Stomach smooth muscle (tissue), 2 donors: ENCODE data around the gene PM20D2.

Experiments
- H3K27ac ChIP-seq: one replicate; pipeline ENCODE4 v1.7.0; 2013; ENCODE audit warnings: mild to moderate bottlenecking, low read length, inconsistent platforms
- H3K27me3 ChIP-seq, 2 donors: one replicate each; pipeline ENCODE4 v1.7.0; 2013; ENCODE audit warnings: low read length in 2 of 2; ENCODE audit not compliant: insufficient read depth in 2 of 2, control insufficient read depth in 1 of 2
- H3K36me3 ChIP-seq, 2 donors: one replicate each; pipeline ENCODE4 v1.7.0; 2013; ENCODE audit warnings: low read length in 2 of 2; ENCODE audit not compliant: control insufficient read depth in 2 of 2, insufficient read depth in 2 of 2
- H3K4me1 ChIP-seq: one replicate; pipeline ENCODE4 v1.7.0; 2013; ENCODE audit warnings: low read length; ENCODE audit not compliant: control insufficient read depth, insufficient read depth
- H3K4me3 ChIP-seq, 2 donors: one replicate each; pipeline ENCODE4 v1.7.0; 2013; ENCODE audit warnings: low read length in 2 of 2
- H3K9ac ChIP-seq, 2 donors: one replicate each; pipeline ENCODE4 v1.7.0; 2013; ENCODE audit warnings: low read length in 2 of 2, mild to moderate bottlenecking in 1 of 2
- H3K9me3 ChIP-seq, 2 donors: one replicate each; pipeline ENCODE4 v1.7.0; 2013; ENCODE audit warnings: low read length in 2 of 2; ENCODE audit not compliant: control insufficient read depth in 2 of 2
- donor health status: healthy.
- donor health status: Pancreatic carcinoma.

Gene PM20D2

GRCh38 chr6:89145956-89146717, at the start of gene PM20D2:
Gene PM20D2 (plus strand): TSS chr6:89146055. CDS start chr6:89146145, 90 bp downstream.
- peak within 1 kb of the TSS; percentile 85 to 87 for H3K9ac ChIP-seq
- no peaks in the 10 kb centered on the region for H3K36me3 ChIP-seq
- peak within 1 kb of the TSS; percentile 79 for H3K27ac ChIP-seq
- no peaks in the 10 kb centered on the region for H3K9me3 ChIP-seq
- peak within 1 kb of the TSS; percentile 85 to 96 for H3K4me3 ChIP-seq
- H3K4me1 ChIP-seq: peaks cover 6% of the 10 kb centered on the region
- H3K27me3 ChIP-seq: no peaks in the 10 kb centered on the region

- H3K36me3 ChIP-seq: no peaks in the 10 kb centered on the region
- H3K4me3 ChIP-seq: no peak overlapping the region
- H3K9me3 ChIP-seq: no peaks in the 10 kb centered on the region
- H3K27ac ChIP-seq: no peak overlapping the region
- no peaks in the 10 kb centered on the region for H3K4me1 ChIP-seq
- no peak overlapping the region for H3K9ac ChIP-seq
- H3K27me3 ChIP-seq: no peaks in the 10 kb centered on the region
These were observed 47.4 kb upstream of the PM20D2 start for GRCh38 chr6:89098461-89098860.

DNA sequence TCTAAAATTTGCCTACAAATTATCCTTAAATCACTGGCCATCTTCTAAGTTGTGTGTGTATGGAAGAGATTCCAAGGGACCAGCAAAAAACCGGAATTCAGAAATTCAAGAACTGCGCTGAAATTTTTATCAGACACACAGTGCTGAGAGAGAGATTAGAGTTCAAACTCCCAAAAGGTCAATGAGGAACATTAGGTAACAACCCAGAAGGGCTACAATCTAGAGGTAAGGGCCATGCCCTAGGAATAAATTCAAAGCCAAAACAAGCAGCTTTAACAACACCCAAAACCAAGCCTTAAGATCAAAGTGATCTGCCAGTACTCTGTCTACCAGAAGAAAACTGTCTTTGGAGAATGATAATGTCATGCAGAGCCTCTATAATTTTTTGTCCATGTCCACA, 45.7 kb upstream of the PM20D2 start:
- H3K4me3 ChIP-seq: no peak overlapping the region
- no peak overlapping the region for H3K9ac ChIP-seq
- H3K9me3 ChIP-seq: no peaks in the 10 kb centered on the region
- H3K27me3 ChIP-seq: no peaks in the 10 kb centered on the region
- H3K36me3 ChIP-seq: no peaks in the 10 kb centered on the region
- no peak overlapping the region for H3K27ac ChIP-seq
- H3K4me1 ChIP-seq: no peaks in the 10 kb centered on the region

GRCh38 chr6:89110284-89110683, 35.6 kb upstream of the PM20D2 start:
- H3K27ac ChIP-seq: no peak overlapping the region
- no peak overlapping the region for H3K4me3 ChIP-seq
- H3K4me1 ChIP-seq: no peaks in the 10 kb centered on the region
- H3K9ac ChIP-seq: no peak overlapping the region
- no peaks in the 10 kb centered on the region for H3K27me3 ChIP-seq
- no peaks in the 10 kb centered on the region for H3K36me3 ChIP-seq
- H3K9me3 ChIP-seq: no peaks in the 10 kb centered on the region

- H3K4me1 ChIP-seq: peaks cover 4% of the 10 kb centered on the region
- H3K9me3 ChIP-seq: no peaks in the 10 kb centered on the region
- H3K36me3 ChIP-seq: no peaks in the 10 kb centered on the region
These were observed 33.9 kb upstream of the PM20D2 start for GRCh38 chr6:89111933-89112332.

GRCh38 chr6:89116702-89117101, 29.2 kb upstream of the PM20D2 start:
- Histone ChIP-seq H3K9me3 (no peaks in the 10 kb centered on the region), H3K4me3 (peak overlapping the region; percentile 47 to 79), H3K9ac (peak overlapping the region in 1 of 2 donors; percentile 30), H3K27me3 (no peaks in the 10 kb centered on the region), H3K27ac (no peak overlapping the region), H3K36me3 (no peaks in the 10 kb centered on the region), H3K4me1 (peaks cover 16% of the 10 kb centered on the region)

More at GRCh38 chr6:89111933-89112332, 33.9 kb upstream of the PM20D2 start:
- Histone ChIP-seq H3K9ac (no peak overlapping the region), H3K27ac (no peak overlapping the region), H3K4me3 (no peak overlapping the region), H3K27me3 (no peaks in the 10 kb centered on the region)

DNA sequence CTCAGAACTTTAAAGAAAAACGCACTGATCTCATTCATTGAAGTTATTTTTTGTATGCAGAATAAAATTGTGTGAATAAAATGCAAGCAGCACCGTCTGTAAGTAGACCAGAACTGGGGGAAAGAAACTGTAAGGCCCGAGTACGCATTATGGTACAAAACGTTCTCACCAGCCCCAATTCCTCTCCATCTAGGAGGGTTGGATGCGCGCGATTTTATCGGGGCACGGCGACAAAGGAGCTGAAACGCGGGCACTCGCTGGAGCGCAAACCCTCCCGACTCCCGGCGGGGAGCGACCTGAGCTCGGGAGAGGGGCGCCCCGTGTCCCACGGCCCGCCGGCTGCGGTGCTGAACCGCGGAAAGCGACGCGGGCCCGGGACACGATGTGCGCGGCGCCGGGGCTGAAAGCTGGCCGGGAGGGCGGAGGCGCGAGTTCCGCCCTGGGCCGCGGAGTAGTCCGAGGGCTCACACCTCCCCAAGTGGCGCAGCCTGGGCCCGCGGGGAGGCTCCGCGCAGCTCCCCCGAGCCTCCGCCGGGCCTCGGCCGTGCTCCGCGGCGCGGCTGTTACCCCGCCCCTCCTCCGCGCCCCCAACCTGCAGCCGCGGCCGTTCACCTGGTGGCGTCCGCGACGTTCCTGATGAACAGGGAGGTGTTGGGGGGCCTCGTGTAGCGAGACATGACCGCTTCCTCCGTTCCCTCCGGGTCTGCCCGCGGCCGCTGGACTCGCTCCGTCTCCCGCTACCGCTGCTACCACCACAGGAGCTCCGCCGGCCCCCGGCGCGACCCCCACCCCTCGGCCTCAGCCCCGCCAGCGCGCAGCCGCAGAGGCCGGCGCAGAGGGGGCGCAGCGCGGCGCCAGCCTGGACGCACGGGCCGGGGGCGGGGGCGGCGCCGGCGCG, 28.4 kb upstream of the PM20D2 start, which contains the start of gene SRSF12:
Gene SRSF12 (minus strand): TSS at position 861 of the 898 bp plus-strand sequence. CDS start 184 bp downstream, at position 677.
- H3K4me3 ChIP-seq: peak within 1 kb of the TSS; percentile 47 to 79
- H3K9ac ChIP-seq: peak within 1 kb of the TSS; percentile 37 to 52
- peaks cover 16% of the 10 kb centered on the region for H3K4me1 ChIP-seq
- no peaks in the 10 kb centered on the region for H3K9me3 ChIP-seq
- H3K27ac ChIP-seq: peak within 1 kb of the TSS; percentile 37
- H3K36me3 ChIP-seq: no peaks in the 10 kb centered on the region
- H3K27me3 ChIP-seq: no peaks in the 10 kb centered on the region

GRCh38 chr6:89118931-89119330, 26.9 kb upstream of the PM20D2 start:
- no peaks in the 10 kb centered on the region for H3K27me3 ChIP-seq
- H3K4me3 ChIP-seq: no peak overlapping the region
- H3K36me3 ChIP-seq: no peaks in the 10 kb centered on the region
- H3K9ac ChIP-seq: no peak overlapping the region
- no peaks in the 10 kb centered on the region for H3K9me3 ChIP-seq
- H3K27ac ChIP-seq: peak overlapping the region; percentile 37
- H3K4me1 ChIP-seq: peaks cover 16% of the 10 kb centered on the region

GRCh38 chr6:89120371-89120770, 25.5 kb upstream of the PM20D2 start:
- peaks cover 16% of the 10 kb centered on the region for H3K4me1 ChIP-seq

GRCh38 chr6:89121934-89122333, 23.9 kb upstream of the PM20D2 start:
- Histone ChIP-seq H3K9me3 (no peaks in the 10 kb centered on the region), H3K36me3 (no peaks in the 10 kb centered on the region), H3K9ac (no peak overlapping the region), H3K4me3 (no peak overlapping the region), H3K27me3 (no peaks in the 10 kb centered on the region), H3K4me1 (peaks cover 12% of the 10 kb centered on the region), H3K27ac (no peak overlapping the region)

More at GRCh38 chr6:89120371-89120770, 25.5 kb upstream of the PM20D2 start:
- H3K27ac ChIP-seq: no peak overlapping the region
- no peak overlapping the region for H3K9ac ChIP-seq
- H3K36me3 ChIP-seq: no peaks in the 10 kb centered on the region
- H3K9me3 ChIP-seq: no peaks in the 10 kb centered on the region
- no peak overlapping the region for H3K4me3 ChIP-seq
- H3K27me3 ChIP-seq: no peaks in the 10 kb centered on the region
